Measurements from ENCODE around the gene AVP. TPM values are rescaled to one million over a fixed set of nuclear protein-coding genes. Genes with fewer than 3 reads are reported as not detected.

Gene AVP
- total and polyA plus RNA-seq, 9 of the 15 experiments (the other 6 are each of a cell fraction or from before 2014, with no cell fraction given), result not detected

DNA sequence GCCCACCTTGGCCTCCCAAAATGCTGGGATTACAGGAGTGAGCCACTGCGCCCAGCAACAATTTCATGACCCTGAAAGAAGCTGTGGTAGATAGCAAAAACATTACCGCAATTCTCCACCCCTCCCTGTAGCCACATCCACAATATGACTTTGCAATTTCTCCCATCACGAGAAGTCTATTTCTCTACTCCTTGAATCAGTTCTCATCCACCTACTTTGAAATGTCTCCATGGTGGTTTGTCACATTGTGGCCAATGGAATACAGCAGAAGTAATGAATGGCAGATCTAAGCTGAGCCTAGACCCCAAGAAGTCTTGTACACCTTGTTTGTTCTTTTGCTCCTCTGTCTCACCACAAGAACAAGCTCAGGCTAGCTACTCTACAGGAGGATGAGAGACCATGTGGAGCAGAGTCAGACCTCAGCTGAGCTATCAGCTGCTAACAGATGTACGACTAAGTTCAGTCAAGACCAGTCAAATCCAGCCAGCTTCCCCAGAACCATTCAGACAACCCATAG lies 6.8 kb downstream of the AVP start:
- Histone ChIP-seq H3K4me1 (replicated peaks in 1 of 2; ENCODE audit: control insufficient read depth in 2 of 2, insufficient read depth in 2 of 2, low read length in 2 of 2) (peaks cover 11 to 18% of the 10 kb centered on the region in 2 experiments; a peak in 4 of 5 replicates), H3K9me1 (ENCODE audit: control insufficient read depth, insufficient read depth, low read length) (no peaks in the 10 kb centered on the region), H2AFZ (ENCODE audit: low read depth, low read length) (peak overlapping the region; percentile 91), H3K4me3 (0 out of 2 replicates have a peak overlapping the region, but pooled peaks have one; percentile 5), H3K27me3 (ENCODE audit: control insufficient read depth in 2 of 2, insufficient read depth in 2 of 2, low read length in 2 of 2) (no peaks in the 10 kb centered on the region), H3K4me2 (ENCODE audit: insufficient read depth, low read length) (peak overlapping the region; percentile 67), H3K9ac (ENCODE audit: insufficient read depth in 1 of 2, low read depth in 2 of 2, low read length in 2 of 2) (peak overlapping the region in 1 of 2 experiments; percentile 37; a peak in 2 of 4 replicates), H3K36me3 (ENCODE audit: control insufficient read depth, insufficient read depth, low read length) (no peaks in the 10 kb centered on the region), H3K27ac (ENCODE audit: extremely low read depth, low read depth, low read length) (peak overlapping the region; percentile 81), H3K9me3 (replicated peaks; ENCODE audit: control insufficient read depth, insufficient read depth, low read depth, low read length) (no peaks in the 10 kb centered on the region), H4K20me1 (replicated peaks; ENCODE audit: control insufficient read depth, insufficient read depth, low read length) (no peaks in the 10 kb centered on the region), H3K79me2 (ENCODE audit: control insufficient read depth, insufficient read depth, low read length) (no peaks in the 10 kb centered on the region)
- 2% methylated on average over 4 of the region's 4 CpGs for WGBS (ENCODE audit: insufficient coverage, low coverage, missing lambda C conversion rate)
- no TSS peak for BruUV-seq (replicated peaks)
- peak; percentile 99 for FAIRE-seq
- intact Hi-C loops (cut with micrococcal nuclease) (loop anchor here (1.0 kb wide), 1 partner anchor 23 kb away; no protein-coding TSS in a partner anchor), in situ Hi-C loops (cut with MboI) (no loop called here)
- peak; percentile 61 to 85 (median 70) for DNase-seq (ENCODE audit: extremely low read depth in 1 of 4, low spot score in 3 of 4)
- CTCF ChIA-PET (ENCODE audit: low intra/inter-chr PET ratio), result no interaction called here
- peak; percentile 94 for ATAC-seq
- POLR2A ChIA-PET, result interaction anchor here (0.6 to 1.1 kb wide), 7 partner anchors 11 to 81 kb away, joined by 3 to 5 read pairs (median 3); partner anchors contain the start of gene MRPS26
- TF ChIP-seq, protein P1, sequence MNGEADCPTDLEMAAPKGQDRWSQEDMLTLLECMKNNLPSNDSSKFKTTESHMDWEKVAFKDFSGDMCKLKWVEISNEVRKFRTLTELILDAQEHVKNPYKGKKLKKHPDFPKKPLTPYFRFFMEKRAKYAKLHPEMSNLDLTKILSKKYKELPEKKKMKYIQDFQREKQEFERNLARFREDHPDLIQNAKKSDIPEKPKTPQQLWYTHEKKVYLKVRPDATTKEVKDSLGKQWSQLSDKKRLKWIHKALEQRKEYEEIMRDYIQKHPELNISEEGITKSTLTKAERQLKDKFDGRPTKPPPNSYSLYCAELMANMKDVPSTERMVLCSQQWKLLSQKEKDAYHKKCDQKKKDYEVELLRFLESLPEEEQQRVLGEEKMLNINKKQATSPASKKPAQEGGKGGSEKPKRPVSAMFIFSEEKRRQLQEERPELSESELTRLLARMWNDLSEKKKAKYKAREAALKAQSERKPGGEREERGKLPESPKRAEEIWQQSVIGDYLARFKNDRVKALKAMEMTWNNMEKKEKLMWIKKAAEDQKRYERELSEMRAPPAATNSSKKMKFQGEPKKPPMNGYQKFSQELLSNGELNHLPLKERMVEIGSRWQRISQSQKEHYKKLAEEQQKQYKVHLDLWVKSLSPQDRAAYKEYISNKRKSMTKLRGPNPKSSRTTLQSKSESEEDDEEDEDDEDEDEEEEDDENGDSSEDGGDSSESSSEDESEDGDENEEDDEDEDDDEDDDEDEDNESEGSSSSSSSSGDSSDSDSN (IDR thresholded peaks at IDR 0.05; ENCODE audit: borderline replicate concordance in 1 of 2, low read depth in 2 of 2, low read length in 2 of 2), result no peak
- TF ChIP-seq CTBP1 (IDR thresholded peaks at IDR 0.05; ENCODE audit: borderline replicate concordance) (peak; percentile 74; the same call in 1 of the 2 replicates), XRCC5 (IDR thresholded peaks at IDR 0.05; ENCODE audit: low read depth, low read length) (no peak), ZNF316 (IDR thresholded peaks at IDR 0.05) (peak; percentile 91), POLR2H (tag; IDR thresholded peaks at IDR 0.05; ENCODE audit: low read depth) (no peak), ARID1B (IDR thresholded peaks at IDR 0.05) (peak; percentile 87), GTF2F1 (IDR thresholded peaks at IDR 0.05; ENCODE audit: low read depth, low read length) (no peak), BCOR (IDR thresholded peaks at IDR 0.05) (0 out of 2 replicates have a peak, but pooled peaks have one; percentile 36), SMAD4 (CRISPR knock-in tag; conservative IDR thresholded peaks at IDR 0.05) (peak; percentile 41; the same call in 1 of the 2 replicates), CREB1 (IDR thresholded peaks at IDR 0.05) (no peak), CREB1 (CRISPR knock-in tag; IDR thresholded peaks at IDR 0.05) (no peak), MCM2 (IDR thresholded peaks at IDR 0.05; ENCODE audit: low read depth) (no peak), ZNF121 (CRISPR knock-in tag; conservative IDR thresholded peaks at IDR 0.05) (no peak), SAFB2 (IDR thresholded peaks at IDR 0.05; ENCODE audit: borderline replicate concordance, low read depth, low read length, severe bottlenecking) (no peak), CEBPG (CRISPR knock-in tag; IDR thresholded peaks at IDR 0.05) (no peak), CEBPG (tag; conservative IDR thresholded peaks at IDR 0.05 in 1 of 2, IDR thresholded peaks at IDR 0.05 in 1 of 2) (no peak)
- TF ChIP-seq, protein P2, sequence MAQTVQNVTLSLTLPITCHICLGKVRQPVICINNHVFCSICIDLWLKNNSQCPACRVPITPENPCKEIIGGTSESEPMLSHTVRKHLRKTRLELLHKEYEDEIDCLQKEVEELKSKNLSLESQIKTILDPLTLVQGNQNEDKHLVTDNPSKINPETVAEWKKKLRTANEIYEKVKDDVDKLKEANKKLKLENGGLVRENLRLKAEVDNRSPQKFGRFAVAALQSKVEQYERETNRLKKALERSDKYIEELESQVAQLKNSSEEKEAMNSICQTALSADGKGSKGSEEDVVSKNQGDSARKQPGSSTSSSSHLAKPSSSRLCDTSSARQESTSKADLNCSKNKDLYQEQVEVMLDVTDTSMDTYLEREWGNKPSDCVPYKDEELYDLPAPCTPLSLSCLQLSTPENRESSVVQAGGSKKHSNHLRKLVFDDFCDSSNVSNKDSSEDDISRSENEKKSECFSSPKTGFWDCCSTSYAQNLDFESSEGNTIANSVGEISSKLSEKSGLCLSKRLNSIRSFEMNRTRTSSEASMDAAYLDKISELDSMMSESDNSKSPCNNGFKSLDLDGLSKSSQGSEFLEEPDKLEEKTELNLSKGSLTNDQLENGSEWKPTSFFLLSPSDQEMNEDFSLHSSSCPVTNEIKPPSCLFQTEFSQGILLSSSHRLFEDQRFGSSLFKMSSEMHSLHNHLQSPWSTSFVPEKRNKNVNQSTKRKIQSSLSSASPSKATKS (CRISPR knock-in tag; IDR thresholded peaks at IDR 0.05), result no peak
- TF ChIP-seq, protein P3, sequence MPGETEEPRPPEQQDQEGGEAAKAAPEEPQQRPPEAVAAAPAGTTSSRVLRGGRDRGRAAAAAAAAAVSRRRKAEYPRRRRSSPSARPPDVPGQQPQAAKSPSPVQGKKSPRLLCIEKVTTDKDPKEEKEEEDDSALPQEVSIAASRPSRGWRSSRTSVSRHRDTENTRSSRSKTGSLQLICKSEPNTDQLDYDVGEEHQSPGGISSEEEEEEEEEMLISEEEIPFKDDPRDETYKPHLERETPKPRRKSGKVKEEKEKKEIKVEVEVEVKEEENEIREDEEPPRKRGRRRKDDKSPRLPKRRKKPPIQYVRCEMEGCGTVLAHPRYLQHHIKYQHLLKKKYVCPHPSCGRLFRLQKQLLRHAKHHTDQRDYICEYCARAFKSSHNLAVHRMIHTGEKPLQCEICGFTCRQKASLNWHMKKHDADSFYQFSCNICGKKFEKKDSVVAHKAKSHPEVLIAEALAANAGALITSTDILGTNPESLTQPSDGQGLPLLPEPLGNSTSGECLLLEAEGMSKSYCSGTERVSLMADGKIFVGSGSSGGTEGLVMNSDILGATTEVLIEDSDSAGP (CRISPR knock-in tag; IDR thresholded peaks at IDR 0.05), result no peak

Data from K562 (cell line).